Fibroblast of the aortic adventitia (primary cell): ENCODE results near the gene TMEFF1. TPM values are rescaled to one million over a fixed set of nuclear protein-coding genes. Genes with fewer than 3 reads are reported as not detected.

ENCODE experiments used
- DNase-seq: peaks from one replicate; pipeline ENCODE4 v3.0.0-alpha.2; 2010; ENCODE audit warnings: low read depth
- H3K4me3 ChIP-seq: 2 replicates; pipeline ENCODE4 v1.5.1; 2011; ENCODE audit warnings: low read depth, mild to moderate bottlenecking, control low read depth, low read length, moderate library complexity
- total RNA-seq: library from RNA; depleted of rRNA; stranded (reverse); fragments of >200 nt; gene quantifications from 2 replicates; pipeline ENCODE4 v1.2.3, GENCODE V29; 2012; ENCODE audit warnings: low replicate concordance
- TF ChIP-seq, protein P1 (sequence below): IDR thresholded peaks from 2 replicates; pipeline ENCODE4 v1.5.1; 2011; ENCODE audit warnings: mild to moderate bottlenecking, low read length, control low read depth, inconsistent platforms; ENCODE audit not compliant: insufficient read depth

The TMEFF1 gene
- total RNA-seq, 1 donor: 1.3 TPM

GRCh38 chr9:100626949-100627348 is 154.0 kb downstream of the TMEFF1 start:
- no peak overlapping the region for H3K4me3 ChIP-seq
- TF ChIP-seq, protein P1, sequence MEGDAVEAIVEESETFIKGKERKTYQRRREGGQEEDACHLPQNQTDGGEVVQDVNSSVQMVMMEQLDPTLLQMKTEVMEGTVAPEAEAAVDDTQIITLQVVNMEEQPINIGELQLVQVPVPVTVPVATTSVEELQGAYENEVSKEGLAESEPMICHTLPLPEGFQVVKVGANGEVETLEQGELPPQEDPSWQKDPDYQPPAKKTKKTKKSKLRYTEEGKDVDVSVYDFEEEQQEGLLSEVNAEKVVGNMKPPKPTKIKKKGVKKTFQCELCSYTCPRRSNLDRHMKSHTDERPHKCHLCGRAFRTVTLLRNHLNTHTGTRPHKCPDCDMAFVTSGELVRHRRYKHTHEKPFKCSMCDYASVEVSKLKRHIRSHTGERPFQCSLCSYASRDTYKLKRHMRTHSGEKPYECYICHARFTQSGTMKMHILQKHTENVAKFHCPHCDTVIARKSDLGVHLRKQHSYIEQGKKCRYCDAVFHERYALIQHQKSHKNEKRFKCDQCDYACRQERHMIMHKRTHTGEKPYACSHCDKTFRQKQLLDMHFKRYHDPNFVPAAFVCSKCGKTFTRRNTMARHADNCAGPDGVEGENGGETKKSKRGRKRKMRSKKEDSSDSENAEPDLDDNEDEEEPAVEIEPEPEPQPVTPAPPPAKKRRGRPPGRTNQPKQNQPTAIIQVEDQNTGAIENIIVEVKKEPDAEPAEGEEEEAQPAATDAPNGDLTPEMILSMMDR: no peak
- DNase-seq: no peak

Other genes with a start within 250 kb of the TMEFF1 start
- gene TEX10, start 120.2 kb upstream of the TMEFF1 start, total RNA-seq: 36.0 and 41.6 TPM in 2 replicates
- 50.9 and 76.1 TPM in 2 replicates for gene MSANTD3, start 46.0 kb upstream of the TMEFF1 start, total RNA-seq
- 1.4 TPM in 2 replicates for gene CAVIN4, start 104.9 kb downstream of the TMEFF1 start, total RNA-seq